Measurements from ENCODE around the gene SYT15. TPM values are rescaled to one million over a fixed set of nuclear protein-coding genes. Genes with fewer than 3 reads are reported as not detected.
A peak's percentile ranks its signal among the peaks of the same experiment; 100 is the strongest.

Gene SYT15
- total RNA-seq, 4 donors from 2014 or later = 4.2 to 11.0 (median 6.9) TPM

- peak in 1 of 2 donors; percentile 11 for DNase-seq (ENCODE audit: low spot score in 2 of 2)
- 89% methylated on average over 14 of the region's 14 CpGs for whole genome bisulfite sequencing, 2 donors
- H3K27me3 ChIP-seq = peaks cover 0 to 10% of the 10 kb centered on the region in 2 donors
- H3K4me1 ChIP-seq = peaks cover 0 to 26% (median 13%) of the 10 kb centered on the region in 4 donors
- no peaks in the 10 kb centered on the region for H3K36me3 ChIP-seq
- H3K27ac ChIP-seq = no peak overlapping the region
- no peak overlapping the region for H3K4me3 ChIP-seq
- TF ChIP-seq POLR2A (IDR thresholded peaks at IDR 0.05) (no peak), EP300 (IDR thresholded peaks at IDR 0.05) (no peak), CTCF (IDR thresholded peaks at IDR 0.05) (no peak)
- H3K9me3 ChIP-seq = no peaks in the 10 kb centered on the region
These were observed 35.2 kb upstream of the SYT15 start for GRCh38 chr10:46543466-46544377.

DNA sequence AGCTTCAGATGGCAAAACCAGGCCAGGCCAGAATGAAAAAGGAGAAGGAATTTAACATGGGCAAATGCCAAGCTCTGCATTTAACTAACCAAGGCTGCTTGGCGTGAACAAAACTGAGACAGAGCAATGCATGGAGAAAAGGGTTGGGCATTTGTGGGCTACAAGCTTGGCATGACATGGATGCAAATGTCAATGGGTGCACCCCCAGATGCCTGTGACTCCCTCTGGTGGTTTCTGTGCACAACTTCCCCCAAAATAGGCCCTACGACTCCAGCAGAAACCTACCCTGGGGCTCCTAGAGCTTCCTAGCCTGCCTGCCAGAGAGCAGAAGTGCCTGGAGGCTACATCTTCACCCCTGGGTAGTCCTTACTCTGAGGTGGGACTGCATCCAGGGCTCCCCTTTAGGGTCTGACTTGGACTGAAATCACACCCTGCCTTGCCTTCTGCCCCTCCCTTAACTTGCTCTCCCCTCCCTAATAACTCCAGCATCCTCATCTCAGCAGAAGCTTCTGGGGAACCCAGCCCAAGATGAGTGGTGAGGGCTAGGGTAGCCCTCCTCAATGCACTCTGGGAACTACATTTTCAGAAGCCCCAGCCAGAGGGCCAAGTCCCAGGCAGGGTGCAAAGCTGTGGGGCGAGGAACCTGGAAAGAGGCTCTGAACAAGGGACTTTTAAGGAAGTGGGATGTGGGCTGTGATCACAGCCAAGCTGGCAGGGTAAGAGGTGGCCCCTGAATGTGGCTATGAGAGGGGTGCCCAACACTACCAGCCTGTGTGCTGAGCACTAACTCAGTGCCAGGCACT, 33.7 kb upstream of the SYT15 start:
- TF ChIP-seq EP300 (IDR thresholded peaks at IDR 0.05) = no peak
- peak in 1 of 5 experiments; percentile 25 for TF ChIP-seq CTCF (IDR thresholded peaks at IDR 0.05)
- 55 to 73% methylated on average over 3 of the region's 3 CpGs for WGBS, 2 donors
- H3K27ac ChIP-seq = no peak overlapping the region

DNA sequence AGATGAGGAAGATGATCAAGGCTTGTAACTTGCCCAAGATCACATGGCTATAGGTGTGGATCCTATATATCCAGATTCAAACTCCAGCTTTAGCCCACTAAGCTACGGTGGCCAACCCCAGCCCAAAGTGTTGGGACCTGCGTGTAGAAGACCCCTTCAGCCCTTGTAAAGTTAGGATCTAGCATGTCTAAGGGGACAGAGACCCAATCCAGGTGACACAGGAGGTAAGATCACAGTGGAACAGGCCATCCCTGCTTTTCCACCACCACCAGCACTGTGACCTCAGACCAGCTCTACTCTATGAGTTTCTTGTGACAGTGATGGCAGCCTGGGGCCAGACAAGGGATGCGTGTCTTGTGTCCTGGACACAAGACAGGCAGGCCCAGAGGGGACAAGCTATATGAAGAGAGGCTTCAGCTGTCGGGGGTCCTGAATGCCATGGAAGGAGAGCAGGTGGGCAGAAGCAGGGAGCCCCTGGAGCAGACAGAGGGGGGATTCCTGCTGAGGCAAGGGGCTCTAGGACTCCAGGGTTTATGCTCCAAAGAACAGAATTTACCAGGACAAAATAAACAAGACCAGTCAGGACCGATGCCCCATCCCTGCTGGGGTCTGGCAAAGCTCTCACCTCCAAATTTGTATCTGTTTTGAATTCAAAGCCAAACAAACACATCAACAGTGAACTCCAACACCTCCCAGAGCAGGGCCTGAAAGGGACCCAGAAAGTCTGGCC, 32.9 kb upstream of the SYT15 start:
- Histone ChIP-seq H3K27ac (no peak overlapping the region), H3K27me3 (peaks cover 0 to 6% of the 10 kb centered on the region in 2 donors), H3K36me3 (no peaks in the 10 kb centered on the region), H3K9me3 (no peaks in the 10 kb centered on the region), H3K4me1 (peaks cover 0 to 8% (median 6%) of the 10 kb centered on the region in 4 donors), H3K4me3 (no peak overlapping the region)
- WGBS, 2 donors = 80 to 84% methylated on average over 5 of the region's 5 CpGs
- DNase-seq (ENCODE audit: low spot score in 2 of 2) = peak in 1 of 2 donors; percentile 12
- TF ChIP-seq CTCF (IDR thresholded peaks at IDR 0.05) = no peak
- TF ChIP-seq EP300 (IDR thresholded peaks at IDR 0.05) = no peak
- no peak for TF ChIP-seq POLR2A (IDR thresholded peaks at IDR 0.05)

More for the DNA sequence above, 33.7 kb upstream of the SYT15 start:
- peaks cover 0 to 10% of the 10 kb centered on the region in 2 donors for H3K27me3 ChIP-seq
- H3K9me3 ChIP-seq = no peaks in the 10 kb centered on the region
- peaks cover 0 to 16% (median 10%) of the 10 kb centered on the region in 4 donors for H3K4me1 ChIP-seq
- no peak overlapping the region for H3K4me3 ChIP-seq
- no peaks in the 10 kb centered on the region for H3K36me3 ChIP-seq
- DNase-seq (ENCODE audit: low spot score in 2 of 2) = peak in 1 of 2 donors; percentile 10

DNA sequence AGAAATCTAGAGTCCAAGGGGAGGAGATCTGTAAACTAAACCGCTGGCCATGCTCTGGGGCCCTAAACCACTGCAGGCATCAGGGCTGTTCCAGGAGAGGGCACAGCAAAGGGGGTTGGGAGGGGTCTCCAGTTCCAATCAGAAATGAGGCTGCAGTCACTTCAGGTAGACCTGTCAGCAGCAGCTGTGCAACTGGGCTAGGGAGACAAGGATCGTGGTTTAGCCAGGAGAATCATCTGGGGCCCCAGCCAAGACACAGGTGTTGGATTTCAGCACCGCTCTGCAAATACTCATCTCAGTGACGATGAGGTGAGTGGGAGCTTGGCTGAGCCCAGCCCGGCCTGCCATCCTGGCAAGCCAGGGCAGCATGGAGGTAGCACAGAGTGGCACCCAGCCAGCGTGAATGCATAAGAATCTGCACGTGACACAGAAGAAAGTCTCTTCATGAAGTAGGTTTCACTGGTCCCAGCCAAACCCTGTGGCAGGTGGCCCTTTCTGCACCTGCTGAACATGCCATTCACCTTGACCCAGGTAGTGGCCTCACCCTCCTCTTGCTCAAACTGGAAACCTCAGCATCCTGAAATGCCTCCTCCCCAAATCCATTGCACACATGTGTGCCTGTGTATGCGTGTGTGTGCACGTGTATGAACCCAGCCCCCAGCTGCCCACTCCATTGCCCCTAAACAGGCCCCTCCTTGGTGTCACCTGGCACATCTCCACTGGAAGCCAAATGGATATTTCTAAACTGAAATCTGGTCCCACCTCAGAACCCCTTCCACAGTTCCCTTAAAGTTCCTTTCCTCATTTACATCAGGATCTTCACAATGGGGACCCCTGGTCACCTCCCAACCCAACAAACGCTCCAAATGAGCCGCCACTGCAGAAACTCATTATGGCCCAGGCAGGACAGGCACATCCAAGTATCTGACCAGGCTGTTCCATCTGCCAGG, 32.1 kb upstream of the SYT15 start:
- H3K9me3 ChIP-seq = no peaks in the 10 kb centered on the region
- WGBS, 2 donors = 84% methylated on average over 11 of the region's 11 CpGs
- no peaks in the 10 kb centered on the region for H3K4me1 ChIP-seq
- H3K36me3 ChIP-seq = no peaks in the 10 kb centered on the region
- no peak overlapping the region for H3K27ac ChIP-seq
- no peaks in the 10 kb centered on the region for H3K27me3 ChIP-seq
- DNase-seq (ENCODE audit: low spot score in 2 of 2) = peak in 1 of 2 donors; percentile 11
- TF ChIP-seq POLR2A (IDR thresholded peaks at IDR 0.05) (no peak), EP300 (IDR thresholded peaks at IDR 0.05) (no peak), CTCF (IDR thresholded peaks at IDR 0.05) (no peak)
- H3K4me3 ChIP-seq = no peak overlapping the region

All from tibial nerve (tissue), 4 donors.